GM21515 (cell line): Measurements from ENCODE around the gene CUL7.
A peak's percentile ranks its signal among the peaks of the same experiment; 100 is the strongest.
"Not testable (repeated sequence)": the region's sequence is repeated elsewhere in the genome, so short reads cannot be mapped to it uniquely, and the experiment has no call there.

ENCODE experiments used
- ATAC-seq: cut with Tn5 transposase; IDR thresholded peaks from one replicate; pipeline ENCODE4 v1.9.1; 2021; ENCODE audit not compliant: unreplicated experiment

CUL7 gene

DNA sequence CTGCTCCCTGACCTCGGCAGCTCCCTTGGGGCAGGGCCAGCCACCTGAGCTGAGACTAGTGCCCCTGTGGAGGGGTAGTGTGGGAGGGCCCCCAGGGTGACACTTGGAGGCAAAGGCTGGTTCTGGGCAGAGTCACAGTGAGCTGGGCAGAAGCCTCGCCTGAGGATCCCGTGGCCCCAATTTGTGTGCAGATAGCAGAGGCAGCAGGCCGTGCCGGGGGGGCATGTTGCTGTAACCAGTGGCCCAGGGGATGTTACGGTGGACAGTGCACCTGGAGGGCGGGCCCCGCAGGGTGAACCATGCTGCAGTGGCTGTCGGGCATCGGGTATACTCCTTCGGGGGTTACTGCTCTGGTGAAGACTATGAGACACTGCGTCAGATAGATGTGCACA, 36.7 kb downstream of the CUL7 start:
- ATAC-seq: no peak

DNA sequence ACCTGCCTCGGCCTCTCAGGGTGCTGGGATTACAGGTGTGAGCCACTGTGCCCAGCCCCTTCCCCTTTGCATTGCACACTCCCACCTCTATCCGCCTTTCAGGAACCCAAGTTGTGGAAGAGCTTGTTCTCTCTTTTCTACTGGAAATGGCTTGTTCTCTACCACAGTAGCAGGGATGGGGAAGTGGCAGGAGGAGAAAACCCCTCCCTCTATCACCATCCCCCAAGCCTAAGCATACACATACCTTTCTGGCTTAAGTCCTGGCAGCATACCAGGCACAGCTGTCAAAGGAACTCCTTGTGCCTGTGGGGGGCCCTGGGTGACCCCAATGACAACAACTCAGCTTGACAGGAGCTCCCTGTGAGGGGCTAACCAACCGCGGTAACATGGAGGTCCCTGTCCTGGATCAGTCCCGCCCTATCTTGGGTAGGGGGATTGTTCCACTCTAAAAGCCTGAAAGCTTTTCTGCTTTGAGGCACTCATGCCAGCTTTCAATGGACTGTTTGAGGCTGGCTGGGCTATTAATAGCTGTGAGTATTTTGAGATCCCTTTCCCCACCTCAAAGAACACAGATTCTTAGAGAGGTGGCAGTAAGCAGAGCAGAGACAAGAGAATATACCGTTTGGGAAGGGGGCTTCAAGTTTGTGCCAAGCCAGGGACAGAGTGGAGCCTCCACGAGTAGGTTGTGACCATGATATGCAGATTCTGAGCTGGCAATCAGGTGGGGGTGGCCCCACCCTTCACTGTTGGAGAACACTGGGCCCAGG, 37.3 kb downstream of the CUL7 start:
- no peak for ATAC-seq

DNA sequence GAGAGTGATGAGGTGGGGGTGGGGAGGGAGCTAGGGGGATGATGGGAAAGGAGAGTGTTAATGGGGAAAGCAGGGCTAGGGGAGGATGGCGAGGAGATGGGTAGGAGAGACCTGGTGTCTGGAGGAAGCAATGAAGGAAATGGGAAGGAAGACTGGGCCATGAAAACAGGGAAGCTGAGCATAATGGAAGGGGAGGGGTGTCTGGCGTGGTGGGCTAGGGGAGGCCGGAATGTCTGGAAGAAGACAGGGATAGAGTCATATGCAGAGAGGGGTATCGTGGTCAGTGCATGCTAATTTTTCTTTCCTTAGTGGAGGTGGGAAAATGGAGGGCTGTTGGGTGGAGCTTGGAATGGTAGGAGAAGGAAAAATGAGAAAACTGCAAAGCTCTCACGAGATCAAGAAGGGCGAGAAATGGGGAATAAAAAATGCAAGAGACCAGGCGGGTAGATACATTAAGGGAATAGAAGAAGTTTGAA, 39.2 kb downstream of the CUL7 start:
- no peak for ATAC-seq

DNA sequence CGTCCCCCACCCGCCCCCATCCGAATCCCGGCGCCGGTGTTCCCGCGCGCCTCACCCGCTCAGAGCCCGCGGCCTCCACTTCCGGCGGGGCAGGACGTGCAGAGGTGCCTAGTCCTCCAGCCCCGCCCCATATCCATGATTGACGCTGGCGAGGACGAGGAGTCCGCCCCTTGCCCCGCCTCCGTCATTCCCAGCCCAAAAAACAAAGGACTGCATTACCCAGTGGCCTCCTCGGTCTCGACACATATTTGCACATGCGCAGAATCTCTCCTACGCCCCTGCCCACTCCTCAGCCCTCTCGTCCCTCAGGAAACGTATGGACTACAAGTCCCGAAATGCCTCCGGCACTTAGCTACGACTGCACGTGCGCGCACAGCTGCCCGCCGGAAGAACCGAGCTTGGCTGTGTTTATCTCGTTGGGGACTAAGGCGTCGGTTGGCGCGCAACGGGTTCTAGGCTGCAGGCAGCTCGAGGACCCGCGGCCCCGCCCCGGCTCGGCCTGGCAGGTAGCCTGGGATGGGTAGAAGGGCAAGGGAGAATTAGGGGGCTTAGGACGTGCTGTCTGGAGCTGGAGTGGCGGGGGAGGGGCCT, 39.7 kb downstream of the CUL7 start, which contains the start of the genes KLHDC3 and MEA1:
Gene KLHDC3 (plus strand): TSS at position 407 of the 591 bp plus-strand sequence. CDS start 2,944 bp downstream, outside the sequence.
Gene MEA1 (minus strand): TSS at position 104 of the 591 bp plus-strand sequence. CDS start 133 bp downstream, outside the sequence.
- peak; percentile 88 for ATAC-seq

DNA sequence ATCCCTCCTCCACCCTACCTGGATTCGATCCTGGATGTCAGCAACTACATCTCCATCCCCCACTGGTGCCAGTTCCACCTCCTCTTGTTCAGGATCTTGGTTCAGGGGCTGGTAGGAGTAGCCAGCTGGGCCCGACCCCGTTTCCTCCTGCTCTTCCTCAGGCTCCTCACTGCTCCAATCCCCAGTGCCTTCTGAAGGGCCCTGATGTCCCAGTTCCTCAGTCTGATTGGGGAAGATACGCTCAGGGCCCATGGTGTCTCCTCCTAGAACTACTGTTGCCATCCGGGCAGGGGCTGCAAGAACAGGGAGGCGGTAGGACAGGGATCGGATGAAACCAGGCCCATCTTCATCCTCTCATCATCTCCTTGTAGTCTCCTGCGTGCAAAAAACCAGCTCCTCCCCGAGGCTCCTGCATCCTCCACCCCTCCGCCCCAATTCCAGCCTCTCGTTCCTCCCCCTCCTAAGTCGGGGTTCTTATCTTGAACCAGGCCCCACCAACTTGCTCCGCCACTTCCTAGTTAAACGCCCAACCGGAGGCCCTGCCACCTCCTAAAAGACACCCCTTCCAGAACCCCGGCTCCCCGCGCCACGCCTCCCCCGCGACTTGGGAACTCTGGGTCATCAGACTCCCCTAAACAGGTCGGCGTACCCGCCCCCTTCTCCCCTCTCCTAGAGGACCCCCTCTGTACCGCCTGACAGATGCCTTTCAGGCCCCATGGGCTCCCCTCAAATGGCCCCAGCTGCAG, 40.4 kb downstream of the CUL7 start:
- peak; percentile 5 for ATAC-seq

DNA sequence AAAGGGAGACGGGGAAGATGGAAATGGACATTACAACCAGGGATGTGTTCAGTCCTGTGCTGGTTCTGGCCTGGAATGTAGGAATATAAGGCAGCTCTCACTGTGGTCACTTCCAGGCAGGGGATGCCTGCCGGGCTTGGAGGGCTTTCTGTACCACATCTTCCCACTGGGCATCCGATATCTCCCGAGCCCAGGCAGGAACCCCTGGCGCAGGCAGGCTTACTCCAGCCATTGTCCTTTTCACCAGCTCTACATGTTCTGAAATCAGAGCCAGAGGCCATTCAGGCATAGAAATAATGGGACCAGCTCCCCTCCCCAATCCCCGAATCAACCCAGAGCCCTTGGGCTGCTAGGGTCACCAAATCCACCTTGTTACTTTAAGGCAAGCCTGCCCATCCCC, 41.3 kb downstream of the CUL7 start:
- ATAC-seq: no peak

DNA sequence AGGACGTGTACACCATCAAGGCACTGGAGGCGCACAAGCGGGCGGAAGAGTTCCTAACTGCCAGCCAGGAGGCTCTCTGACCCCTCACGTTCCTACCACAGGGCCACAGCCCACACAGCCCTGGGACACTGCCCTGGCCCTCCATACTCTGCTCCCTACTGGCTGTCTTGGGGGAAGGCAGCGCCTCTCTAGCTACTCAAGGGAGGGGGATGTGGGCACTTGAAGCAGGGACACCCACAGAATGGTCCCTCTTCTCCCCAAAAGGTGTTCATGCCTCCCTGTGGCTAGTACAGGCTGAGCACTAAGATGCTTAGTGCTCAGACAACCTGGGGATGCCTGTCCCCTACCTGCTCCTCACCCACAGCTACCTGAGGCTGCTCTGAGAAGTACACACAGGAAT, 42.4 kb downstream of the CUL7 start:
- ATAC-seq: no peak

DNA sequence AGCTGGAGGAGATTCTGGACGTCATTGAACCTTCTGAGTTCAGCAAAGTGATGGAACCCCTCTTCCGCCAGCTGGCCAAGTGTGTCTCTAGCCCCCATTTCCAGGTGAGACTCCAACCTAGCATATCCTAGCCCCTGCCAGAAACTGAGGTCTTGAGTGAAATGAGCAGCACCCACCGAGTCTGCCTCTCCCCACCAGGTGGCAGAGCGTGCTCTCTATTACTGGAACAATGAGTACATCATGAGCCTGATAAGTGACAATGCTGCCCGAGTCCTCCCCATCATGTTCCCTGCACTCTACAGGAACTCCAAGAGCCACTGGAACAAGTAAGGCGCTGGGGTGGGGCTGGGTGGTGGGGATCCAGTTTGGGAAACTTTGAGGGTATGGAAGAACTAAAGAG, 44.5 kb downstream of the CUL7 start:
- ATAC-seq: no peak

DNA sequence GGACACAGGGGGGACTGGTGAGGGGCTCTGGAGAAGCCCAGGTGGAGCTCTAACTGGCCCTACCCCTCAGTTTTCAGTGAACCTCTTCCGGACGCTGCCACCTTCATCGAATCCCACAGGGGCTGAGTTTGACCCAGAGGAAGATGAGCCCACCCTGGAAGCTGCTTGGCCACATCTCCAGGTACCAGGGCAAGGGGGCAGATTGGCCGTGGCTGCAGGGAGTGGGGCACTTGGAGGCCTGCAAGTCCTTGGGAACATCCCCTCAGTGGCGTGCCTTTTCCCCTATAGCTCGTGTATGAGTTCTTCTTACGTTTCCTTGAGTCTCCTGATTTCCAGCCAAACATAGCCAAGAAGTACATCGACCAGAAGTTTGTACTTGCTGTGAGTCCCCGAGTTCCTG, 46.5 kb downstream of the CUL7 start:
- ATAC-seq: no peak

DNA sequence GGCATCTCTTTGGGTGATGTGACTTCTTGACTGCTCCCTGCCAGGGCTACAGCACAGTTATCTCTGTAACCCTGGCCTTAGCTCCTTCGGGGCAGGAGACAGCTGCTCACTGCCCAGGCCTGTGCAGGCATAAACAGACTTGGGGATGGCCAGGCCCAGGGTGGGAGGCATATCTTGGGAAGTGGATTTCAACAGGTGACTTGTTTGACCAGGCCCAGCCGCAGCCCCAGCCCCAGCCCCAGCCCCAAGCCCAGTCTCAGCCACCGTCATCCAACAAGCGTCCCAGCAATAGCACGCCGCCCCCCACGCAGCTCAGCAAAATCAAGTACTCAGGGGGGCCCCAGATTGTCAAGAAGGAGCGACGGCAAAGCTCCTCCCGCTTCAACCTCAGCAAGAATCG, 47.4 kb downstream of the CUL7 start:
- no peak for ATAC-seq

DNA sequence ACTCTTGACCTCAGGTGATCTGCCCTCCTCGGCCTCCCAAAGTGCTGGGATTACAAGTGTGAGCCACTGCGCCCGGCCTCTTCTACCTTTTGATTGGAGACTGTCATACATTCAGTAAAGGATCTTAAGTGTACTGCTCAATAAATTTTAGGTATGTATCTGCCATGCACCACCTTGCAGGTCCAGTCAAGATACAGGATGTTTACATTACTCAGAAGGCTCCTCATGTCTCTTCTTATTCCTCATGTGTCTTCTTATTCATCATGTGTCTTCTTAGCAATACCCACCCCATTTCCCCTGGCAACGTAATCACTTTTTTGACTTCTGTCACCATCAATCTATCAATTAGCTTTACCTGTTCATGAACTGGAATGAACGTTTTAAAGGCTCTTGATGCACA, 47.8 kb downstream of the CUL7 start:
- no peak for ATAC-seq

DNA sequence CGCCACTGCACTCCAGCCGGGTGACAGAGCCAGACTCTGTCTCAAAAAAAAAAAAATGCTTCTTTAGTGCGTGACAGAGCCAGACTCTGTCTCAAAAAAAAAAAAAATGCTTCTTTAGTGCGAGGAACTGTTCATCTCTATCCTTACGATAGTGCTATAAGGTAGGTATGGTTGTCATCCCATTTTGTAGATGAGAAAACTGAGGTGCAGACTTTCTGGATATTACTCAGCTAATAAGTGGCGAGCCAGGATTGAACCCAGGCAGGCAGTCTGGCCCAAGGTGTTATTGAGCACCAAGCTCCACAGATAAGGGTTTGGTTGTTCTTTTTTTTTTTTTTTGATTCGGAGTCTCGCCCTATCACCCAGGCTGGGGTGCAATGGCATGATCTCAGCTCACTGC, 51.8 kb downstream of the CUL7 start:
- ATAC-seq: no peak

DNA sequence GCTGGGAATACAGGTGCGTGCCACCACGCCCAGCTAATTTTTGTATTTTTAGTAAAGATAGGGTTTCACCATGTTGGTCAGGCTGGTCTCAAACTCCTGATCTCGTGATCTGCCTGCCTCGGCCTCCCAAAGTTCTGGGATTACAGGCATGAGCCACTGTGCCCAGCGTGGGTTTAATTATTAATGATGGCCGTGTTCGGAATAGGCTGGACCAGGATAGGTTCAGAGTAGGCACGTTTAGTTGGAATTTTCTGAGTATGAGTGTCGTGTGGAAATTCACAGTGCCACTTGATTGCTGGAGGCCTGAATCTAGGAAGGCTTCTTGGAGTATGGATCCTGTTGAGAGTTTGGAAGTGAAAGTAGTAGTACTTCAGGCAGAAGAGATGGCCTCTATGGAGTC, 55.4 kb downstream of the CUL7 start:
- not testable (repeated sequence) for ATAC-seq

DNA sequence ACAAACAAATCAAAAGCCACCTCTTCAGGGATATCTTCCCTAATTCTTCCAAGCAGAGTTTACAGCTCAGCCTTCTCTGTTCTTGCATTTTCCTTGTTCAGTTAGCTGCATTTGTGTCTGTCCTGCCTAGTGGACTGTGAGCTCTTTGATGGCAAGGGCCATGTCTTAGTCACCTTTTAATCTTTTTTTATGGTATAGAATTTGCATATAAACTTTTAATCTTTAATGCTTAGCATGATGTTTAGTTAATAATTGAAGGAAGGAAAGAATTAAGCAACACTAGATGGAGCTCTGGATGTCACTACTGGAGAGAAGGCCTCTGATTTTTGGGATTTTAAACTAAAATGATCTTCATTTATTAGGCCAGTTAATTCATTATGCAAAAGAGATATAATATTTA, 57.1 kb downstream of the CUL7 start:
- no peak for ATAC-seq

DNA sequence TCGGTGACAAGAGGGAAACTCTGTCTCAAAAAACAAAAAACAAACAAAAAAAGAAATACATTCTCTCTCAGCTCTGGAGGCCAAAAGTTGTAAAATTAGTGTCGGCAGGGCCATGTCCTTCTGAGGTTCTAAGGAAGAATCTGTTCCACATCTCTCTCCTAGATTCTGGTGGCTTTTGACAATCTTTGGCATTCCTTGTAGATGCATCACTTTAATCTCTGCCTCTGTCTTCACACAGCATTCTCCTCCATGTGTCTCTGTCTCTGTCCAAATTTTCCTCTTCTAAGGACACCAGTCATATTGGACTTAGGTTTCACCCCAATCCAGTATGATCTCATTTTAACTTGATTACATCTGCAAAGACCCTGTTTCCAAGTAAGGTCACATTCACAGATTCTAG, 60.2 kb downstream of the CUL7 start:
- no peak for ATAC-seq

DNA sequence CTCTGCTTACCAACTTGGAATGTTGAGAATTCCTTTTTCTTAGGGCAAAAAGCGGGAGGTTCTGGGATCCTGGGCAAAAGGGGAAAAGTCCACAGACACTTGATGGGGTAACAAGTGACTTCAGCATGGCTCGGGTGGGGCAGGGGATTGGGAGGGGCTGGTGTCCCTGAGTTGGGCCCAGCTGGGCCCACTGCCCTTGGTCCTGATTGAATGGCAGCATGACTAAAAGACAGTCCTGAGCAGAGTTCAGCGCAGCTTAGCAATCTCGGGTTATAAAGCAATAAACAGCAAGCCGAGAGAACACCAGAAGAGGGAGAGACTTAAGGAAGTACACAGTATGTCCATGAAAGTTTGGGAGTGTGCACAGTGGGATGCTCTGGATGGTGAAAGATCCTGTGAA, 63.7 kb downstream of the CUL7 start:
- no peak for ATAC-seq

DNA sequence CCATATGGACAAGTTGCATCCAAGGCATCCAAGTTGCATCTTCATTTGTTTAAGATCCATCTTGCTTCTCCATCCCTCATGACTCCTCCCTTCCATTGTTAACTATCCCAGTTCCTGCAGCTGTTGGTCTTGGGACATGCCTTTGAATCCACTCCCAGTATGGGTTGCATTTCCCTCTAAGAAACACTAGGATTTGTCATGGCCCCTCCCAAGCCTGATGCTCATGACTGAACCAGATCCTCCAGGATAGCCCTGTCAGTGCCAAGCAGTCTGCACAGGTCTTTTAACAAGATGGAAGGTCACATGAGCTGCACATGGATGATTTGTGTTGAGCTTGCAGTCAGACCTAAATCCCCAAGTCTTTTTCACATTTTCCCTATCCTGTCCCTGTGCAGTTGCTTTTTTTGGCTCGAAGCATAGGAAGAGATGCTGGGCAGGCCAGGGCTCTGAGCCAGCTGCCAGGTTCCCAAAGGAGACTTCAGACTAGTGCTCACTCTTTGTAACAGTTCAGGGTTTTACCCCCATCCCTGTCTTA, 65.1 kb downstream of the CUL7 start:
- no peak for ATAC-seq
